ENCODE results near the gene SRSF5. TPM values are rescaled to one million over a fixed set of nuclear protein-coding genes. Genes with fewer than 3 reads are reported as not detected.

The SRSF5 gene
- total and polyA plus RNA-seq, 4 donors, result 136 to 532 (median 395) TPM

DNA sequence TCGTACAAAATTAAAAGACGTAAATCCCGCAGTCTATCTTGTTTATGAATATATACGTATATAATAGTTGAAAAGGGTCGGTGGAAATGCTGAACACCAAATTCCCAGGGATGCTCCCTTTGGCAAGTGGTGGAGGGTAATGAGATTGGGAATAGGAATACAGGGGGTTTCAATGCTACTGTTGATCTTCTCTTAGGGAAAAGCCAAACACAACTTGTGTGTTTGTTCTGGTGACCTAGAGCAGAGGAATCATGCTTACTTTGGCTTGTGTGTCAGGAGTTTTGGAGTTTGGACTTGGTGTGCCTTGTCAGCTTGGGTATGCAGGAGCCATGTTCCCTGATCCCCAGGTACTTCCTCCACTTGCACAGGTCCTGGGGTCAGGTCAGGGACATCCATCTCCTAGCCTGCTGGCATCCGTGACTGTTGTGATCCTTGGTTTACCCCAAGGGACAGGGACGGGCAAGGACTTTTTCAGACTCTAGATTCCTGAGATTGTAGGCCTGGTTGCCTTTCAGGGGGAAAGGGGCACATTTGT lies 26.0 kb downstream of the SRSF5 start:
- H3K27me3 ChIP-seq (ENCODE audit: control insufficient read depth in 1 of 2, insufficient read depth in 2 of 2, low read length in 1 of 2), result no peaks in the 10 kb centered on the region
- H3K9me3 ChIP-seq (ENCODE audit: control insufficient read depth, low read length), result no peaks in the 10 kb centered on the region
- no peak overlapping the region for H3K27ac ChIP-seq (ENCODE audit: low read depth in 1 of 2, low read length in 2 of 2)
- 77 to 84% methylated on average over 7 of the region's 7 CpGs for WGBS, 2 donors
- no peak overlapping the region for H3K4me3 ChIP-seq (ENCODE audit: low read length in 2 of 2)
- H3K36me3 ChIP-seq (ENCODE audit: control insufficient read depth in 1 of 2, insufficient read depth in 2 of 2, low read length in 1 of 2), result no peaks in the 10 kb centered on the region
- no peak for ATAC-seq (ENCODE audit: low FRiP score)
- no peak for DNase-seq
- intact Hi-C loops (cut with DNase I), result no loop called here
- no peaks in the 10 kb centered on the region for H3K4me1 ChIP-seq (ENCODE audit: control insufficient read depth in 1 of 2, insufficient read depth in 2 of 2, low read length in 2 of 2)

DNA sequence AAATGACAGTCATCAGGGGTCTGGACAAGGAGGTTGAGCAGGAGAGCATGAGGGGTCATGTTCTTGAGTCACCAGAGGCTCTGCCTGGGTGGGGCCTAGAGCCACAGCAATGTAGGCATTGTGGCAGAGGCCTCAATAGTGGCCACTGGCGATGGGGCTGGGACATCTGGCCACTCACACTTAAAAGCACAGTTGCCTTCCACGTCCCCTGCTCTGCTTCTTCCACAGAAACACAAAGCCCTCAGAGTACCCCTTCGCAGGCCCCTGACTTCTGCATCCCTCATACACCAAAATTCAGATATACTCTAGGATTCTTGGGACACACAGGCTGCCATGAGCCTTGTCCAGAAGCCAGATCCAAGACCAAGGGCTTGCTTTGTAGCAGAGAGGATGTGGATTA lies 27.8 kb downstream of the SRSF5 start:
- H3K4me3 ChIP-seq (ENCODE audit: low read length in 2 of 2), result no peak overlapping the region

DNA sequence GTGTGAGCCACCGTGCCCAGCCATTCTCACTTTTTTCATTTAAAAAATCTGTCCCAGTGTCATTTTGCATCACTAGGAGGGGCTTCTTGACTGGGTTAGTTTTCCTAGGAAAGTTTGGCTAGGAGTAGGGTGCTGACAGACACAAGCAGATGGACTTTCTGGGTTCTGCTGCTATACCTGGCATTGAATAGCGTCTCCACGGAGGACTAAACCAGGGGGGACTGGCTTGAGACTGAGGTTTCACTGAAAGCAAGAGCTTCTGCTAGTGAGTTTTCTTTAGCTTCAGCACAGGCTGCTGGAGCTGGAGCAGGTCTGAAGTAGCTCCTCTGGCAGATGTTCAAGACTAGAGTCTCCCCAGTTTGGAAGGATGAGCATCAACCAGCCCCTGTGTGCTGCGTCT lies 28.7 kb downstream of the SRSF5 start:
- intact Hi-C loops (cut with DNase I), result no loop called here
- DNase-seq, result no peak

More for the DNA sequence above, 27.8 kb downstream of the SRSF5 start:
- Histone ChIP-seq H3K27ac (ENCODE audit: low read depth in 1 of 2, low read length in 2 of 2) (no peak overlapping the region), H3K9me3 (ENCODE audit: control insufficient read depth, low read length) (no peaks in the 10 kb centered on the region), H3K27me3 (ENCODE audit: control insufficient read depth in 1 of 2, insufficient read depth in 2 of 2, low read length in 1 of 2) (no peaks in the 10 kb centered on the region), H3K36me3 (ENCODE audit: control insufficient read depth in 1 of 2, insufficient read depth in 2 of 2, low read length in 1 of 2) (no peaks in the 10 kb centered on the region), H3K4me1 (ENCODE audit: control insufficient read depth in 1 of 2, insufficient read depth in 2 of 2, low read length in 2 of 2) (no peaks in the 10 kb centered on the region)
- intact Hi-C loops (cut with DNase I), result no loop called here
- ATAC-seq (ENCODE audit: low FRiP score) (no peak), DNase-seq (no peak)
- WGBS, 2 donors, result 89 to 93% methylated on average over 3 of the region's 3 CpGs

DNA sequence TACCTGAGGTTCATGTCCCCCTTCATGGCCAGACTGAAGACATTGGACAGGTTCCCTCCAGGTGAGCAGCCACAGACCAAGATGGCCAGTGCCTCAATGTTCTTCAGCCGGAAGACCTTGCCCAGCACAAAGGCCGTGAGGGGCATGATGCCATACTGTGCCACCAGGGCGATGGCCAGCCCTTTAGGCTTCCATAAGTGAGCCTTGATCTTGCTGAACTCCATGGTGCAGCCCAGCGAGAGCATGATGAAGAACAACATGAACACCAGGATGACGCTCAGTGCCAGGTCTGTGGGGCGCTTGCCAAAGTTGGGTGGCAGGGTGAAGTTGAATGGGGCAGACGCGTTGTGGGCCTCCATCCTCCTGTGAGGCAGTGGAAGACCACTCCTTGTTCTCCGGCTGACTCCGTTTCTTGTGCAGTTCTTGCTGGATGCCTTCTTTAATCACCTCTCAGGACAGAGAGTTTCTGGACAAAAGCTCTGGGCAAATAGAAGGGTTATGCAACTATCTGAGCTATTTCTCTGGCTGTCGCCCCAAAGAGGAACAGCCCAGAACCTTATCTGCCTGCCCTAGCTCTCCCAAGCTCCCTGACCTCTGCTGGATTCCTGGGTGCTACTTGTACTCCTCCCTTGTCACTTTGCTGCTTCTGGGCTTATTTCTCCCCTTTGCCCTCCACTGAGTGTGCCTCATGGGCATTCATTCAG lies 30.0 kb downstream of the SRSF5 start, which contains the start of gene SLC10A1:
SLC10A1 (minus strand) TSS at position 445 of the 704 bp plus-strand sequence; CDS start at position 359, 86 bp downstream.
- H3K4me1 ChIP-seq (ENCODE audit: control insufficient read depth in 1 of 2, insufficient read depth in 2 of 2, low read length in 2 of 2), result no peaks in the 10 kb centered on the region
- DNase-seq, result no peak
- no peak within 1 kb of the TSS for H3K4me3 ChIP-seq (ENCODE audit: low read length in 2 of 2)
- intact Hi-C loops (cut with DNase I), result no loop called here
- no peaks in the 10 kb centered on the region for H3K36me3 ChIP-seq (ENCODE audit: control insufficient read depth in 1 of 2, insufficient read depth in 2 of 2, low read length in 1 of 2)
- ATAC-seq (ENCODE audit: low FRiP score), result no peak
- H3K27me3 ChIP-seq (ENCODE audit: control insufficient read depth in 1 of 2, insufficient read depth in 2 of 2, low read length in 1 of 2), result no peaks in the 10 kb centered on the region
- H3K27ac ChIP-seq (ENCODE audit: low read depth in 1 of 2, low read length in 2 of 2), result no peak within 1 kb of the TSS
- 88% methylated on average over 11 of the region's 11 CpGs for WGBS, 2 donors
- no peaks in the 10 kb centered on the region for H3K9me3 ChIP-seq (ENCODE audit: control insufficient read depth, low read length)

More for the DNA sequence above, 28.7 kb downstream of the SRSF5 start:
- no peak for ATAC-seq (ENCODE audit: low FRiP score)
- Histone ChIP-seq H3K36me3 (ENCODE audit: control insufficient read depth in 1 of 2, insufficient read depth in 2 of 2, low read length in 1 of 2) (no peaks in the 10 kb centered on the region), H3K4me1 (ENCODE audit: control insufficient read depth in 1 of 2, insufficient read depth in 2 of 2, low read length in 2 of 2) (no peaks in the 10 kb centered on the region), H3K9me3 (ENCODE audit: control insufficient read depth, low read length) (no peaks in the 10 kb centered on the region), H3K27me3 (ENCODE audit: control insufficient read depth in 1 of 2, insufficient read depth in 2 of 2, low read length in 1 of 2) (no peaks in the 10 kb centered on the region), H3K4me3 (ENCODE audit: low read length in 2 of 2) (no peak overlapping the region), H3K27ac (ENCODE audit: low read depth in 1 of 2, low read length in 2 of 2) (no peak overlapping the region)
- 71 to 91% methylated on average over 4 of the region's 4 CpGs for WGBS, 2 donors

DNA sequence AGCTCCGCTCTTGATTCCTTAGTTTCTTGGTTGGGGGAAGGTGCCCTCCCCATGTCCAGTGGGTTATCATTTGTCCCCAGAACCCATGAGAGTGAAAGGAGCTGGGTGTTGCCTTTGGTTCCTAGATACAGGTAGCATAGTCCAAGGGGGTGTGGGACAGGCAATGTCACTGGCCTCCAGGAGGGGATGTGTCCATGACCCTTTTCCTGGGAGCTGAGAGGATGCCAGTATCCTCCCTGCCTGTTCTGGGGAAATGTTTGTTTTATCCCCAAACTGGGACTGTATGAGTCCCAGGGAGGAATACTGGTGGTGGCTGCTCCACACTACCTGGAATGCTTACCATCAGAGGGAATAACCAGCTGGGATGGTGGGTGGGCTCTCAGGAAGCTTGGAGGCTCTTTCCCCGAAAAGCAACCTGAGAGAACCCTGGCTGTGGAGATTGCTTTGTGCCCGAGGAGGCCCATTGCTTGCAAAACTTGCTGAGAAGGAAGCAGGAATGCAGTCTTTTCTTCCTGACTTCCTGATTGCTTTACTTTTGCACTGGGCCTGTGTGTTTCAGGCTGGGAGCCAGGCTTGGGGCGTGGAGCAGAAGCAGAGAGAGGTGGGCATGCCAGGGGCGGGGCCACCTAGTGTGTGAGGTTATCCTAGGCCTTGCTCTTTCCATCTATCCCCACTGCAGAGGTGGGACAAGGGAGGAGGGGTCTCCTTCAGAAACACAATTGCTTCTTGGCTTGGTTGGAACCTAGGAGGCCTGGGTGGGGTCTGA lies 30.8 kb downstream of the SRSF5 start:
- WGBS, 2 donors, result 75 to 77% methylated on average over 5 of the region's 5 CpGs
- ATAC-seq (ENCODE audit: low FRiP score) (no peak), DNase-seq (no peak)
- no peaks in the 10 kb centered on the region for H3K27me3 ChIP-seq (ENCODE audit: control insufficient read depth in 1 of 2, insufficient read depth in 2 of 2, low read length in 1 of 2)
- H3K27ac ChIP-seq (ENCODE audit: low read depth in 1 of 2, low read length in 2 of 2), result no peak overlapping the region
- H3K36me3 ChIP-seq (ENCODE audit: control insufficient read depth in 1 of 2, insufficient read depth in 2 of 2, low read length in 1 of 2), result no peaks in the 10 kb centered on the region
- no peak overlapping the region for H3K4me3 ChIP-seq (ENCODE audit: low read length in 2 of 2)
- intact Hi-C loops (cut with DNase I), result no loop called here
- H3K9me3 ChIP-seq (ENCODE audit: control insufficient read depth, low read length), result no peaks in the 10 kb centered on the region
- H3K4me1 ChIP-seq (ENCODE audit: control insufficient read depth in 1 of 2, insufficient read depth in 2 of 2, low read length in 2 of 2), result no peaks in the 10 kb centered on the region

DNA sequence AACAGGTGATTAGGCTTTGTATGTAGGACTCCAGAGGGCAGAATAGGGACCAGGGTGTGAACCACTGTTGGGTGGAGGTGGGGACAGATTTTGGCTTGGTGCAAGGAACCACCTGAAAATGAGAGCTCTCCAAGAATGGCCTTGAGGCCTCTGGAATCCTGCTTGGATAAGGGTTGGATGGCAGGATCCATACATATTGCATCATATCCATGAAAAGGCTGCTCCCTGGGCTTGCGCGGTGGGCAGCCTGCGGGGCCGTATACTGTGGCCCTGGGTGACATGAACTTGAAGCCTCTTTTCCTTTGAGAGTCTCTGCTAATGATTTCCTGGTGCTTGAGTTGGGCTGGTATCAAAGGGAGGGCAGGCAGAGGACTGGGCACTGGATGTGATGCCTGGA lies 31.4 kb downstream of the SRSF5 start:
- DNase-seq (no peak), ATAC-seq (ENCODE audit: low FRiP score) (no peak)

DNA sequence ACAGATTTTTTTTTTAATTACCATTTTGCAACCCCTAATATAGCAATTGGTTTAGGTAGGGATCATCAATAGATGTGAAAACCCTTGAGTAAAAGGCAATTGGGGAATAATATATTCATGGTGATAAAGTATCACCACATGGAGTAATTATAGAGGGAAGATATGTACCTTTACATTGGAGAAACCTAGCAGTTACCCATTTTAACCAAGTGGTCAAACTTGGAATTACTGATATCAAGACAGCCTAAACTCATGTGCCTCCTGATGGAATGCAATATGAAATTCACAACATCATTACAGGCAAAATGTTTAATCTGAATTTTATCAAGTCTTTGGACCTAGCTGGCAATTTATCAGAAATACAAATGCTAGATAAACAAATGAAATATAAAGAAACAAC lies 36.8 kb downstream of the SRSF5 start:
- Histone ChIP-seq H3K4me1 (ENCODE audit: control insufficient read depth in 1 of 2, insufficient read depth in 2 of 2, low read length in 2 of 2) (no peaks in the 10 kb centered on the region), H3K4me3 (ENCODE audit: low read length in 2 of 2) (no peak overlapping the region), H3K9me3 (ENCODE audit: control insufficient read depth, low read length) (no peaks in the 10 kb centered on the region), H3K27ac (ENCODE audit: low read depth in 1 of 2, low read length in 2 of 2) (no peak overlapping the region), H3K36me3 (ENCODE audit: control insufficient read depth in 1 of 2, insufficient read depth in 2 of 2, low read length in 1 of 2) (no peaks in the 10 kb centered on the region), H3K27me3 (ENCODE audit: control insufficient read depth in 1 of 2, insufficient read depth in 2 of 2, low read length in 1 of 2) (peaks cover 0 to 2% of the 10 kb centered on the region in 2 donors)
- no peak for DNase-seq
- intact Hi-C loops (cut with DNase I), result no loop called here
- no peak for ATAC-seq (ENCODE audit: low FRiP score)

More for the DNA sequence above, 31.4 kb downstream of the SRSF5 start:
- Histone ChIP-seq H3K4me3 (ENCODE audit: low read length in 2 of 2) (no peak overlapping the region), H3K36me3 (ENCODE audit: control insufficient read depth in 1 of 2, insufficient read depth in 2 of 2, low read length in 1 of 2) (no peaks in the 10 kb centered on the region), H3K27ac (ENCODE audit: low read depth in 1 of 2, low read length in 2 of 2) (no peak overlapping the region), H3K4me1 (ENCODE audit: control insufficient read depth in 1 of 2, insufficient read depth in 2 of 2, low read length in 2 of 2) (no peaks in the 10 kb centered on the region), H3K9me3 (ENCODE audit: control insufficient read depth, low read length) (no peaks in the 10 kb centered on the region), H3K27me3 (ENCODE audit: control insufficient read depth in 1 of 2, insufficient read depth in 2 of 2, low read length in 1 of 2) (no peaks in the 10 kb centered on the region)
- 93 to 96% methylated on average over 4 of the region's 4 CpGs for WGBS, 2 donors
- intact Hi-C loops (cut with DNase I), result no loop called here

DNA sequence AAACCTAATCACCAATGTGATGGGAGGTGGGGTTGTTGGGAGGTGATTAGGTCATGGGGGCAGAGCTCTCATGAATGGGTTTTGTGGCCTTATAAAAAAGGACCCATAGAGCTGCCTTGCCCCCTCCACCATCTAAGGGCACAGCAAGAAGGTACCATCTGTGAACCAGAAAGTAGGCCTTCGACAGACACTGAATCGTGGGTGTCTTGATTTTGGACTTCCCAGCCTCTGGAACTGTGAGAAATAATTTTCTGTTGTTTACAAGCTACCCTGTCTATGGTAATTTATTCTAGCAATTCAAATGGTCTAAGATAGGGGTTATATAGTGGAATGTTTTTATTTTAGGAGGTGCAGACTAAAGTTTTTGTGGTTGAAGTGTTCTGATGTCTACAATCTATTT lies 38.0 kb downstream of the SRSF5 start:
- Histone ChIP-seq H3K4me3 (ENCODE audit: low read length in 2 of 2) (no peak overlapping the region), H3K4me1 (ENCODE audit: control insufficient read depth in 1 of 2, insufficient read depth in 2 of 2, low read length in 2 of 2) (no peaks in the 10 kb centered on the region), H3K27me3 (ENCODE audit: control insufficient read depth in 1 of 2, insufficient read depth in 2 of 2, low read length in 1 of 2) (peaks cover 0 to 2% of the 10 kb centered on the region in 2 donors), H3K36me3 (ENCODE audit: control insufficient read depth in 1 of 2, insufficient read depth in 2 of 2, low read length in 1 of 2) (no peaks in the 10 kb centered on the region), H3K27ac (ENCODE audit: low read depth in 1 of 2, low read length in 2 of 2) (no peak overlapping the region), H3K9me3 (ENCODE audit: control insufficient read depth, low read length) (no peaks in the 10 kb centered on the region)
- ATAC-seq (ENCODE audit: low FRiP score) (no peak), DNase-seq (no peak)
- WGBS, 2 donors, result 88 to 91% methylated on average over 2 of the region's 2 CpGs
- intact Hi-C loops (cut with DNase I), result no loop called here

All from aorta (tissue), 5 donors.